IMR-90 (cell line): Measurements from ENCODE around the gene DPP6. TPM values are rescaled to one million over a fixed set of nuclear protein-coding genes. Genes with fewer than 3 reads are reported as not detected.

Experiments used
- ATAC-seq: fragments of 200-7000 bp; cut with Tn5 transposase; 2 replicates; pipeline ENCODE4 v1.9.1; 2020; ENCODE audit warnings: low read depth, mild to moderate bottlenecking, moderate library complexity
- BruUV-seq: library from RNA; stranded (reverse); fragments of 400-500 nt; replicated peaks from 2 replicates; lab custom pipeline; 2021; lab: Mats Ljungman, UMichigan
- CTCF ChIA-PET: fragments of 300-600 bp; formaldehyde crosslinking; extraction: SDS; loops from one replicate; lab custom pipeline; 2021; ENCODE audit warnings: antibody characterized with exemption; lab: Yijun Ruan, JAX
- POLR2A ChIA-PET: fragments of 300-600 bp; sonication (Branson Sonifier 250); formaldehyde crosslinking; loops from one replicate; lab custom pipeline; 2022; ENCODE audit warnings: antibody characterized with exemption; ENCODE audit not compliant: unreplicated experiment; lab: Charles Lee
- DNase-seq: peaks from one replicate; pipeline ENCODE4 v3.0.0; 2013
- H2AFZ ChIP-seq: replicated peaks from 2 replicates; pipeline ENCODE3; 2013; ENCODE audit warnings: low read length, mild to moderate bottlenecking; ENCODE audit not compliant: poor library complexity
- H2AK5ac ChIP-seq: 2 replicates; pipeline ENCODE4 v1.6.1; 2013; ENCODE audit warnings: low read depth, low read length, inconsistent platforms
- H2AK9ac ChIP-seq: replicated peaks from 2 replicates; pipeline ENCODE3; 2013; ENCODE audit warnings: mild to moderate bottlenecking, low read depth, low read length, moderate library complexity; ENCODE audit not compliant: poor library complexity
- H2BK120ac ChIP-seq: 2 replicates; pipeline ENCODE4 v1.6.1; 2013; ENCODE audit warnings: low read depth, low read length, inconsistent platforms
- H2BK15ac ChIP-seq: 3 replicates; pipeline ENCODE4 v1.6.1; 2013; ENCODE audit warnings: low read depth, low read length, inconsistent platforms
- H2BK20ac ChIP-seq: 2 replicates; pipeline ENCODE4 v1.6.1; 2013; ENCODE audit warnings: low read depth, mild to moderate bottlenecking, inconsistent platforms, low read length, moderate library complexity
- H2BK5ac ChIP-seq: 2 replicates; pipeline ENCODE4 v1.6.1; 2013; ENCODE audit warnings: mild to moderate bottlenecking, low read depth, low read length, inconsistent platforms; ENCODE audit not compliant: poor library complexity, severe bottlenecking
- H3K14ac ChIP-seq: replicated peaks from 2 replicates; pipeline ENCODE4 v1.6.1; 2013; ENCODE audit warnings: low read depth, low read length, inconsistent platforms
- H3K18ac ChIP-seq: 2 replicates; pipeline ENCODE4 v1.6.1; 2013; ENCODE audit warnings: low read depth, low read length, control low read depth
- H3K23ac ChIP-seq: 2 replicates; pipeline ENCODE4 v1.6.1; 2013; ENCODE audit warnings: low read depth, low read length, inconsistent platforms
- H3K27ac ChIP-seq: 2 replicates; pipeline ENCODE4 v1.5.1; 2013; ENCODE audit warnings: mild to moderate bottlenecking, control low read depth, low read length; ENCODE audit not compliant: insufficient read depth
- H3K27me3 ChIP-seq: 2 replicates; pipeline ENCODE4 v1.6.1; 2013; ENCODE audit warnings: low read length; ENCODE audit not compliant: control insufficient read depth, insufficient read depth
- H3K36me3 ChIP-seq: 2 replicates; pipeline ENCODE4 v1.6.1; 2013; ENCODE audit warnings: low read length, mixed read lengths; ENCODE audit not compliant: control insufficient read depth, insufficient read depth
- H3K4ac ChIP-seq: 2 replicates; pipeline ENCODE4 v1.6.1; 2013; ENCODE audit warnings: low read depth, low read length, inconsistent platforms
- H3K4me1 ChIP-seq: 2 replicates; pipeline ENCODE4 v1.6.1; 2013; ENCODE audit warnings: low read length, mixed read lengths; ENCODE audit not compliant: control insufficient read depth, insufficient read depth
- H3K4me2 ChIP-seq: 2 replicates; pipeline ENCODE4 v1.6.1; 2013; ENCODE audit warnings: low read depth, mild to moderate bottlenecking, control low read depth, low read length, moderate library complexity
- H3K4me3 ChIP-seq: 2 replicates; pipeline ENCODE4 v1.5.1; 2013; ENCODE audit warnings: low read depth, mild to moderate bottlenecking, control low read depth, low read length, moderate library complexity; ENCODE audit not compliant: insufficient read depth
- H3K56ac ChIP-seq: 2 replicates; pipeline ENCODE4 v1.6.1; 2013; ENCODE audit warnings: low read length, inconsistent platforms; ENCODE audit not compliant: insufficient read depth; ENCODE audit errors: extremely low read depth
- H3K79me1 ChIP-seq, 2 experiments: 2 replicates each; pipeline ENCODE4 v1.6.1; 2013; ENCODE audit warnings: low read length in 2 of 2, inconsistent platforms in 1 of 2, low read depth in 1 of 2
- H3K9ac ChIP-seq: 2 replicates; pipeline ENCODE4 v1.6.1; 2013; ENCODE audit warnings: low read depth, low read length, control low read depth
- H3K9me1 ChIP-seq: 2 replicates; pipeline ENCODE4 v1.6.1; 2013; ENCODE audit warnings: low read length, inconsistent platforms; ENCODE audit not compliant: insufficient read depth
- H3K9me3 ChIP-seq: 2 replicates; pipeline ENCODE4 v1.6.1; 2013; ENCODE audit warnings: low read length; ENCODE audit not compliant: control insufficient read depth, insufficient read depth
- H4K20me1 ChIP-seq: 2 replicates; pipeline ENCODE4 v1.6.1; 2013; ENCODE audit warnings: low read length, inconsistent platforms; ENCODE audit not compliant: insufficient read depth
- H4K5ac ChIP-seq: 2 replicates; pipeline ENCODE4 v1.6.1; 2013; ENCODE audit warnings: mild to moderate bottlenecking, low read depth, low read length, control low read depth
- H4K8ac ChIP-seq, 2 experiments: 2 replicates each; pipeline ENCODE4 v1.6.1; 2013; ENCODE audit warnings: low read depth in 2 of 2, low read length in 2 of 2, control low read depth in 1 of 2, inconsistent platforms in 1 of 2
- H4K91ac ChIP-seq: 2 replicates; pipeline ENCODE4 v1.6.1; 2013; ENCODE audit warnings: low read depth, low read length, inconsistent platforms; ENCODE audit not compliant: insufficient read depth
- BHLHE40 ChIP-seq: fragments of 150-350 bp; IDR thresholded peaks from 2 replicates; pipeline ENCODE4 v1.6.1; 2016; ENCODE audit warnings: mild to moderate bottlenecking, low read depth, low read length
- CEBPB ChIP-seq: IDR thresholded peaks from 2 replicates; pipeline ENCODE4 v1.6.1; 2012; ENCODE audit warnings: low read depth, low read length, improper control_type of control experiment
- CHD1 ChIP-seq: IDR thresholded peaks from 2 replicates; pipeline ENCODE4 v1.6.1; 2012; ENCODE audit warnings: low read depth, low read length, improper control_type of control experiment
- CTCF ChIP-seq: conservative IDR thresholded peaks from 2 replicates; pipeline ENCODE4 v1.5.1; 2012; ENCODE audit warnings: mild to moderate bottlenecking, low read depth, low read length, improper control_type of control experiment
- FOS ChIP-seq: fragments of 150-350 bp; IDR thresholded peaks from 2 replicates; pipeline ENCODE4 v1.6.1; 2016; ENCODE audit warnings: low read depth, low read length
- MAFK ChIP-seq: IDR thresholded peaks from 2 replicates; pipeline ENCODE4 v1.6.1; 2012; ENCODE audit warnings: low read depth, low read length, improper control_type of control experiment
- MAZ ChIP-seq: IDR thresholded peaks from 2 replicates; pipeline ENCODE4 v1.6.1; 2012; ENCODE audit warnings: low read depth, mild to moderate bottlenecking, low read length, improper control_type of control experiment, moderate library complexity, borderline replicate concordance
- MXI1 ChIP-seq: IDR thresholded peaks from 2 replicates; pipeline ENCODE4 v1.6.1; 2012; ENCODE audit warnings: low read depth, mild to moderate bottlenecking, low read length, moderate library complexity, borderline replicate concordance
- NFE2L2 ChIP-seq: fragments of 150-350 bp; IDR thresholded peaks from 2 replicates; pipeline ENCODE4 v1.6.1; 2016; ENCODE audit warnings: low read depth, mild to moderate bottlenecking, low read length
- POLR2A ChIP-seq: IDR thresholded peaks from 2 replicates; pipeline ENCODE4 v1.6.1; 2012; ENCODE audit warnings: mild to moderate bottlenecking, low read depth, low read length
- RAD21 ChIP-seq: IDR thresholded peaks from 2 replicates; pipeline ENCODE4 v1.6.1; 2012; ENCODE audit warnings: low read length, improper control_type of control experiment
- RCOR1 ChIP-seq: IDR thresholded peaks from 2 replicates; pipeline ENCODE4 v1.6.1; 2012; ENCODE audit warnings: mild to moderate bottlenecking, low read length, improper control_type of control experiment; ENCODE audit not compliant: insufficient replicate concordance
- RFX5 ChIP-seq: IDR thresholded peaks from 2 replicates; pipeline ENCODE4 v1.8.0; 2012; ENCODE audit warnings: low read depth, mild to moderate bottlenecking, low read length, moderate library complexity
- SMC3 ChIP-seq: fragments of 150-350 bp; IDR thresholded peaks from 2 replicates; pipeline ENCODE4 v1.6.1; 2016; ENCODE audit warnings: low read depth, mild to moderate bottlenecking, antibody characterized with exemption, low read length, moderate library complexity
- USF2 ChIP-seq: fragments of 150-350 bp; IDR thresholded peaks from 2 replicates; pipeline ENCODE4 v1.6.1; 2017; ENCODE audit warnings: mild to moderate bottlenecking, antibody characterized with exemption, low read length, low read depth
- dilution Hi-C: fragments of 300-500 bp; cut with HindIII; formaldehyde crosslinking; loops from one replicate; pipeline ENCODE4 v1.14.3; 2018; ENCODE audit warnings: low sequenced_read_pairs; ENCODE audit not compliant: unreplicated experiment
- in situ Hi-C: fragments of 300-500 bp; cut with MboI; formaldehyde crosslinking; loops from 3 replicates; pipeline ENCODE4 v1.14.3; 2019; ENCODE audit warnings: low sequenced_read_pairs, inconsistent platforms, mixed read lengths
- intact Hi-C: fragments of 100-400 bp; cut with micrococcal nuclease; formaldehyde crosslinking; loops from 2 replicates; pipeline ENCODE4 v1.10.0; 2022
- polyA plus RNA-seq, 3 experiments: library from polyadenylated mRNA; depleted of rRNA; stranded (reverse); fragments of >200 nt; gene quantifications; 2 replicates each; pipeline ENCODE4 v1.2.3, GENCODE V29; 2012; ENCODE audit warnings: low replicate concordance in 1 of 3
- total RNA-seq: library from RNA; depleted of rRNA; stranded (reverse); fragments of >200 nt; gene quantifications from 2 replicates; pipeline ENCODE4 v1.2.3, GENCODE V29; 2012
- TF ChIP-seq, protein P1 (sequence below): fragments of 150-350 bp; IDR thresholded peaks from 2 replicates; pipeline ENCODE4 v1.6.1; 2016; ENCODE audit warnings: low read depth, mild to moderate bottlenecking, low read length, moderate library complexity, borderline replicate concordance

Gene DPP6
- total and polyA plus RNA-seq, 2 of the 4 experiments (the other 2 are of a cell fraction), result not detected

- Histone ChIP-seq H3K79me1 (no peaks in the 10 kb centered on the region), H3K56ac (no peak overlapping the region), H3K27ac (no peak overlapping the region), H3K23ac (no peak overlapping the region), H3K9me3 (peaks cover 19% of the 10 kb centered on the region), H3K4me3 (no peak overlapping the region), H4K8ac (no peak overlapping the region), H2BK120ac (no peak overlapping the region), H2AK9ac (no peak overlapping the region), H3K14ac (no peak overlapping the region), H2AFZ (no peak overlapping the region), H3K18ac (no peak overlapping the region), H2AK5ac (no peak overlapping the region), H4K20me1 (no peaks in the 10 kb centered on the region), H3K4me1 (no peaks in the 10 kb centered on the region), H3K4me2 (no peak overlapping the region), H3K36me3 (no peaks in the 10 kb centered on the region), H2BK5ac (no peak overlapping the region), H2BK15ac (no peak overlapping the region), H3K27me3 (no peaks in the 10 kb centered on the region), H3K9ac (no peak overlapping the region), H4K5ac (no peak overlapping the region), H3K4ac (no peak overlapping the region), H3K9me1 (no peaks in the 10 kb centered on the region), H2BK20ac (no peak overlapping the region), H4K91ac (no peak overlapping the region)
- intact Hi-C loops, result no loop called here
- in situ Hi-C loops, result no loop called here
- CTCF ChIA-PET, result no interaction called here
- TF ChIP-seq CEBPB (no peak), NFE2L2 (no peak), RCOR1 (no peak), CHD1 (no peak), RAD21 (no peak), POLR2A (no peak), MAZ (no peak), RFX5 (no peak), MAFK (no peak), SMC3 (no peak), USF2 (no peak), CTCF (no peak), FOS (no peak), BHLHE40 (no peak), MXI1 (no peak)
- TF ChIP-seq, protein P1, sequence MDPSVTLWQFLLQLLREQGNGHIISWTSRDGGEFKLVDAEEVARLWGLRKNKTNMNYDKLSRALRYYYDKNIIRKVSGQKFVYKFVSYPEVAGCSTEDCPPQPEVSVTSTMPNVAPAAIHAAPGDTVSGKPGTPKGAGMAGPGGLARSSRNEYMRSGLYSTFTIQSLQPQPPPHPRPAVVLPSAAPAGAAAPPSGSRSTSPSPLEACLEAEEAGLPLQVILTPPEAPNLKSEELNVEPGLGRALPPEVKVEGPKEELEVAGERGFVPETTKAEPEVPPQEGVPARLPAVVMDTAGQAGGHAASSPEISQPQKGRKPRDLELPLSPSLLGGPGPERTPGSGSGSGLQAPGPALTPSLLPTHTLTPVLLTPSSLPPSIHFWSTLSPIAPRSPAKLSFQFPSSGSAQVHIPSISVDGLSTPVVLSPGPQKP, result no peak
- ATAC-seq (no peak), DNase-seq (no peak)
- POLR2A ChIA-PET, result no interaction called here
- no TSS peak for BruUV-seq
- dilution Hi-C loops, result no loop called here
These were observed 335.1 kb downstream of the DPP6 start for GRCh38 chr7:154387252-154387651.
